Osteocyte (in vitro differentiated cells): ENCODE measurements around the gene PHF21B. TPM values are rescaled to one million over a fixed set of nuclear protein-coding genes. Genes with fewer than 3 reads are reported as not detected.

ENCODE experiments used
- DNase-seq: peaks from one replicate; pipeline ENCODE4 v3.0.0; 2021; ENCODE audit warnings: mixed read lengths; ENCODE audit not compliant: unreplicated experiment; ENCODE audit errors: extremely low spot score
- H3K27ac Mint-ChIP-seq: one replicate; pipeline ENCODE4 v1.8.0; 2021; ENCODE audit warnings: mild to moderate bottlenecking, mixed read lengths; ENCODE audit not compliant: unreplicated experiment
- H3K27me3 Mint-ChIP-seq: one replicate; pipeline ENCODE4 v1.8.0; 2021; ENCODE audit warnings: mixed read lengths; ENCODE audit not compliant: unreplicated experiment
- H3K36me3 Mint-ChIP-seq: one replicate; pipeline ENCODE4 v1.8.0; 2021; ENCODE audit warnings: mixed read lengths; ENCODE audit not compliant: unreplicated experiment
- H3K4me1 Mint-ChIP-seq: one replicate; pipeline ENCODE4 v1.8.0; 2021; ENCODE audit warnings: mixed read lengths; ENCODE audit not compliant: unreplicated experiment
- H3K4me3 Mint-ChIP-seq: one replicate; pipeline ENCODE4 v1.8.0; 2021; ENCODE audit warnings: mild to moderate bottlenecking, moderate library complexity, mixed read lengths; ENCODE audit not compliant: unreplicated experiment
- H3K9me3 Mint-ChIP-seq: one replicate; pipeline ENCODE4 v1.8.0; 2021; ENCODE audit warnings: mixed read lengths; ENCODE audit not compliant: unreplicated experiment
- CTCF ChIP-seq: fragments of 200-600 bp; sonication (generic); IDR thresholded peaks from 2 replicates; pipeline ENCODE4 v1.5.0; 2021; ENCODE audit warnings: antibody characterized with exemption, mild to moderate bottlenecking, moderate library complexity
- total RNA-seq: library from RNA; stranded (reverse); gene quantifications from 2 replicates; pipeline ENCODE4 v1.2.1, GENCODE V29; 2021

PHF21B gene
- total RNA-seq, 1 donor from 2014 or later, result 0.54 TPM

- H3K27ac Mint-ChIP-seq, result no peak overlapping the region
- no peak for TF ChIP-seq CTCF
- H3K4me1 Mint-ChIP-seq, result no peaks in the 10 kb centered on the region
- H3K9me3 Mint-ChIP-seq, result no peaks in the 10 kb centered on the region
- no peak overlapping the region for H3K4me3 Mint-ChIP-seq
- no peak for DNase-seq
- no peaks in the 10 kb centered on the region for H3K36me3 Mint-ChIP-seq
- H3K27me3 Mint-ChIP-seq, result peaks cover 20% of the 10 kb centered on the region
Measured at GRCh38 chr22:45033136-45033535, 23.3 kb upstream of the PHF21B start.

- no peaks in the 10 kb centered on the region for H3K9me3 Mint-ChIP-seq
- DNase-seq, result no peak
- no peak overlapping the region for H3K4me3 Mint-ChIP-seq
- H3K27ac Mint-ChIP-seq, result no peak overlapping the region
- H3K36me3 Mint-ChIP-seq, result no peaks in the 10 kb centered on the region
- H3K27me3 Mint-ChIP-seq, result peaks cover 24% of the 10 kb centered on the region
- no peaks in the 10 kb centered on the region for H3K4me1 Mint-ChIP-seq
- TF ChIP-seq CTCF, result no peak
Measured at GRCh38 chr22:45031629-45032403, 22.0 kb upstream of the PHF21B start.

- no peak overlapping the region for H3K27ac Mint-ChIP-seq
- H3K4me1 Mint-ChIP-seq, result no peaks in the 10 kb centered on the region
- peaks cover 28% of the 10 kb centered on the region for H3K27me3 Mint-ChIP-seq
- no peak for DNase-seq
- no peaks in the 10 kb centered on the region for H3K36me3 Mint-ChIP-seq
- no peaks in the 10 kb centered on the region for H3K9me3 Mint-ChIP-seq
- H3K4me3 Mint-ChIP-seq, result no peak overlapping the region
- no peak for TF ChIP-seq CTCF
Measured at GRCh38 chr22:45029501-45029900, 19.7 kb upstream of the PHF21B start.

GRCh38 chr22:45026511-45026910, 16.7 kb upstream of the PHF21B start:
- H3K9me3 Mint-ChIP-seq, result no peaks in the 10 kb centered on the region
- no peak for TF ChIP-seq CTCF
- no peak overlapping the region for H3K4me3 Mint-ChIP-seq
- no peaks in the 10 kb centered on the region for H3K36me3 Mint-ChIP-seq
- no peak overlapping the region for H3K27ac Mint-ChIP-seq
- H3K27me3 Mint-ChIP-seq, result peaks cover 48% of the 10 kb centered on the region
- H3K4me1 Mint-ChIP-seq, result no peaks in the 10 kb centered on the region
- no peak for DNase-seq

GRCh38 chr22:45023431-45023830, 13.6 kb upstream of the PHF21B start:
- DNase-seq, result no peak
- no peak for TF ChIP-seq CTCF
- H3K27ac Mint-ChIP-seq, result no peak overlapping the region
- H3K4me1 Mint-ChIP-seq, result no peaks in the 10 kb centered on the region
- peaks cover 30% of the 10 kb centered on the region for H3K27me3 Mint-ChIP-seq
- H3K36me3 Mint-ChIP-seq, result no peaks in the 10 kb centered on the region
- no peaks in the 10 kb centered on the region for H3K9me3 Mint-ChIP-seq
- H3K4me3 Mint-ChIP-seq, result no peak overlapping the region
